H4 (cell line): ENCODE results near the gene EEIG1. TPM values are rescaled to one million over a fixed set of nuclear protein-coding genes. Genes with fewer than 3 reads are reported as not detected.
A peak's percentile ranks its signal among the peaks of the same experiment; 100 is the strongest.

Experiments
- DNase-seq: peaks from one replicate; pipeline ENCODE4 v3.0.0-alpha.2; 2015; ENCODE audit warnings: low spot score
- total RNA-seq: library from RNA; depleted of rRNA; stranded (reverse); fragments of >200 nt; shearing (Covaris generic); gene quantifications from 2 replicates; pipeline ENCODE4 v1.2.3, GENCODE V29; 2014

Gene EEIG1
- total RNA-seq, 1 experiment from 2014 or later, result 10.6 TPM

- DNase-seq, result no peak
These were observed 20.5 kb upstream of the EEIG1 start for GRCh38 chr9:128001151-128001778.

DNA sequence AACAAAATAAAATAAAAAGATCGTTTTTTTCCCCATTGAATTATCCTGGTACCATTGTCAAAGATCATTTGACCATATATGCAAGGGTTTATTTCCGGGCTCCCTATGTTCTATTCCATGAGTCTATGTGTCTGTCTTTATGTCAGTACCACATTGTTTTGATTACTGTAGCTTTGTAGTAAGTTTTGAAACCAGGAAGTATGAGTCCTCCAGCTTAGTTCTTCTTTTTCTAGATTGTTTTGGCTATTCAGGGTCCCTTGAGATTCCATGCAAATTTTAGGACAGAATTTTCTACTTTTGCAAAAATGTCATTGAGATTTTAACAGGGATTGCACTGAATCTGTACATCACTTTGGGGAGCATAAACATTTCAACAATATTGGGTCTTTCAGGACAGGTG, 18.7 kb upstream of the EEIG1 start:
- no peak for DNase-seq

DNA sequence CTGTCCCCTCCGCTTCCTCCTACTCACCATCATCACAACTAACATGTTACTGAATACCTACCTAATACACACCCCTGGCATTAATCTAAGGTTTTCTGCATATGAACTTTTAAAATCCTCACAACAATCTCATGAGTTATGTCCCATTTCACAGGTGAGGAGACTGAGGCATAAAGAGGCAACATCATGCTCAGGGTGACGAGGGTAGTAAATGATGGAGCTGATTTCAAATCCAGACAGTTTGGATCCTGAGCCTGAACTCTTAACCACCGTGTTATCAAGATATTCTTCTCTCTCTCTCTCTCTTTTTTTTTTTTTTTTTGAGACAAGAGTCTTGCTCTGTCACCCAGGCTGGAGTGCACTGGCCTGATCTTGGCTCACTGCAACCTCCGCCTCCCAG, 12.9 kb upstream of the EEIG1 start:
- no peak for DNase-seq

GRCh38 chr9:127991757-127992274, 11.0 kb upstream of the EEIG1 start:
- DNase-seq, result no peak

DNA sequence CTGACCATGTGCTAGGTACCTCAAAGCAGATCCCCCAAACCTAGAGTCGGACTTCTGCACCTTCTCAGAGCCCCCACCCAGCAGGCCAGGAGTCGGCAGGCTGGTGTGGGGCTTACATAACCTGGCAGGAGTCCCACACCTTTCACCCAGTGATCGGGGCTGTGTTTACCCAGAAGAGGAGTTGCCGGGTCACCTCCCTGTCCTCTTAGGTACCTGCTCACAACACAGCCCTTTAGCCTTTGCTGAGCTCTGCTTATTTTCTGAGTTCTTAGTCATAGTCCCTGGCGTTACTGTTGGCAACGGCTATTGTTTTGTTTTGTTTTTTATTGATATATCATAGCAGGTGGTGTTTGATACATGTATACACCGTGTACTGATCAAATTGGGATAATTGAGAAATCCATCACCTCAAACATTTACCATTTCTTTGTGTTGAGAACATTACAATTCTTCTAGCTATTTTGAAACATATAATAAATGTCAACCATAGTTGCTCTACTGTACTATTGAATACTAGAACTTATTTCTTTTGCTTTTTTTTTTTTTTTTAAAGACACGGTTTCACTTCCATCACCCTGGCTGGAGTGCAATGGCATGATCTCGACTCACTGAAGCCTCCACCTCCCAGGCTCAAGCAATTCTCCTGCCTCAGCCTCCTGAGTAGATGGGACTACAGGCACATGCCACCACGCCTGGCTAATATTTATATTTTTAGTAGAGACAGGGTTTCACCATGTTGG, 10.4 kb upstream of the EEIG1 start:
- DNase-seq, result no peak

DNA sequence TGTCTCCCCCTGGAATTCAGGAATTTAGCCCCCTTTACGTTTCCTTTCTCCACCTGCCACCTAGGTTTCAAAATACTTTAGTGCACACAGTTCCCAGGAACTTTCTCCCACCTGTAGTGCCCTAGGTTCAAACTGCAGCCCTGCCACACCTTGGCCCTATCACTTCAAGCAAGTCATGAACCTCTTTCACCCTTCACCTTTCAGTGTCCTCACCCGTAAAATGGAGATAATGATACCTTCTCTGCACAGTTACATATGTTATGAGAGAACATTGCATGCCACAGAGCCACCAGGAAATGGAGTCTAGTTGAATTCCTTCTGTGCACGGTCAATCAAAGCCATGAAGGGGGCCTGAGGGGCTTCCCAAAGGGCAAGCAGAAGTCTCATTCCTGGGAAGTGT, 9.8 kb upstream of the EEIG1 start:
- DNase-seq, result no peak

- no peak for DNase-seq
These were observed 8.3 kb upstream of the EEIG1 start for GRCh38 chr9:127989094-127989493.

DNA sequence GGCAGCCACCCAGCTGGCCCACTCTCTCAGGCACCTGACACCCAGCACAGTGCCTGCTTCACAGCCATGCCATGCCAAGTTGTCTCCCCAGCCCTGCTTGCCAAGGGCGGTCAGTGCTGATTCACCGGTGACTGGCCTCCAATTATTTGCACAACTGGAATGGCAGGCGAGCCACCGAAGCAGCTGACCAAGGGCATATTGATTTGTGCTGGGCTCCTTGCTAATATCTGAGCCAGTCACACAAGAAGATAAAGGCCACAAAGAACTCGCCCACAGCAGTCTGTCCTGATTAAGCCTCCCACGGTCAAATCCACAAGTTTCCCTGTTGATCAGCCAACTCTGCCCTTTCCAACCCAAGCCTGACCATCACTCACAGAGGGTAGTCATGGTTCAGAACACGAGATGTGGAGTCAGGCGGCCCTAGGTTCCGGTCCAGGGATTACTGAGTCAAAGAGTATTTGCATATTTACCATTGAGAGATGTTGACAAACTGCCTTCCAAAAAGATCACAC, 6.4 kb upstream of the EEIG1 start:
- DNase-seq, result no peak

GRCh38 chr9:127985011-127985410, 4.2 kb upstream of the EEIG1 start:
- DNase-seq, result no peak

GRCh38 chr9:127983847-127984289, 3.1 kb upstream of the EEIG1 start:
- no peak for DNase-seq

DNA sequence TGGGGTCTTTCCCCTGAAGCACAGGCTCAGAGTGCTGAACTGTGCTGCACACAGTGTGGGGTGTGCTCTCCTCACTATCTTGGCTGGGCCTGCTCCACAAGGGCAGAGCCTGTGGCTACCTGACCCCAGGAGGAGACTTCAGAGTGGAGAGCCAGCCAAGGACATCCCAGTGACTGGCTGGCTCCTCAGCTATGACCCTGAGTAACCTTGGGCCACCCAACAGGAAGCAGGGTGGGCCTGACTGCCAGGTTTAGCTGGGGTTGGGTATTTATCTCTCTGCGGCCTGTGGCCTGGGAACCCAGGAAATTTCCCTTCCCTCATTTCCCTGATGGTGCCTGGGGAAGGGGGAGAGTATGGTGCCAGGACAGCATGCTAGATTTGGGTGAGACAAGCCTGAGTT, 2.1 kb upstream of the EEIG1 start:
- DNase-seq, result no peak

- no peak for DNase-seq
These were observed 851 bp upstream of the EEIG1 start for GRCh38 chr9:127981559-127982121.

GRCh38 chr9:127980060-127980705, 606 bp downstream of the EEIG1 start:
- DNase-seq, result no peak

DNA sequence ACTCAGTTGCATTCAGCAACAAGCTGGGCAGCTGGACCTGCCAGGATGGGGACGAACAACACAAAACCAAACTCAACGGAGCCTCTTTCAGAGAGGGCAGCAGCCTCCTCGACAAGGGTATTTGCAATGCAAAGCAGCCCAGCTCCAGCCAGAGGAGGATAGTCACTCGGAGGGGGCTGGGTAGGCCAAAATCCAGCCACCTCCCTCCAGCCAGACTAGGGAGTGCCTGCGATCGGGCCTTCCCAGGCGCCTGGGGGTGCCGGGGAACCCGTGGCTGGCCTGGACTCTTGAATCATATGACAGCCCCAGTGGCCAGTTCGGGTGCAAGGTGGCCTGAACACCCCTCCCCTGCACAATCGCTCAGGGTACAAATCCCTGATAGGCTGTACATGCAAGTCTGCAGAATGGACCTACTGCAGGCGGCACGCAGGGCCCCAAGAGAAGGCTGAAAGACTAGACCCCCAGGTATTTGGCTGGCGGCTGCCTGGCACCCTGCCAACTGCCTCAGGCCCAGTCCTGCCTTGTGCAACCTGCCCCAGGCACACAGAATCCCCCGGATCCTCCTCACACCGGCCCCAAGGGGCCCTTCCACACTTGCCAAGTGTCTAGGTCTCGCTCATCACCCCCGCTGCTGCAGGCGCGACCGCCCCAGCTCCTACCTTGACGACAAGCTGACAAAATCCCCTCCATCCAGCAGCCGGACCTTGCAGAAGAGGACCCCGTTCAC, 1.3 kb downstream of the EEIG1 start:
- DNase-seq, result no peak

DNA sequence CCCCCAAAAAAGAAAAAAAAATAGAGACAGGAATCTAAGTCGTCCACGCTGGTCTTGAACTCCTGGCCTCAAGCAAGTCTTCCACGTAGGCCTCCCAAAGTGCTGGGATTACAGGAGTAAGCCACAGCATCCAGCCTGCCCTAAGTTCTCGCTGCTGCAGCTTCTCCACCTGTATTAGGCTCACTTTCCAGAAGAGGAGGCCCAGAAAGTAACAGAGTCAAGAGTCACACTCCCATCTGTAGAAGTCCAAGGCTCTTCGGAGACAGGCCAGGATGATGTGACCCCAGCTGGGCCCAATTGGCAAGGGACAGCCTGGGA, 1.8 kb downstream of the EEIG1 start:
- no peak for DNase-seq

GRCh38 chr9:127977884-127978647, 2.7 kb downstream of the EEIG1 start:
- DNase-seq, result peak; percentile 73

- DNase-seq, result no peak
These were observed 3.5 kb downstream of the EEIG1 start for GRCh38 chr9:127977009-127977883.

DNA sequence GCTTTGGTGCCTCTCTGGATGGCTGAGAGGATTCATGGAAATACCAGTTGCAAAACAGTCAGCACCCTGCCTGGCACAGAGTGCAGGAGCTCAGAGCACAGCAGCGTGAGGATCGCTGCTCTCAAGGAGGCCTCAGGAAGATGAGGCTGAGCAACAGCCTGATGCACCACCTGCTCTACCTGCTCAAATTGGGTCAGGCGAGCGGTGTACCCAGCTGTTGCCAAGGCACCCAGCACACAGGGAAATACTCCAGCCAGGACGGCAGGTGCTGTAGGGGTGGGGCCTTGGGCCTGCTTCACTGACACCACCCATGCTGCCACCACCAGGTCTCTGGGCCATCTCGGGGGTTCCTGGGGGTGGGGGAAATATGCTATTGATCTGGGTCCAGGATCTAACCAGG, 4.3 kb downstream of the EEIG1 start:
- DNase-seq, result no peak

- DNase-seq, result no peak
These were observed 5.1 kb downstream of the EEIG1 start for GRCh38 chr9:127975376-127976315.
